Activated CD8-positive, alpha-beta memory T cell treated with anti-CD3 and anti-CD28 coated beads for 1 hour (primary cell): Measurements from ENCODE around the gene NBDY.
"Not testable (repeated sequence)": the region's sequence is repeated elsewhere in the genome, so short reads cannot be mapped to it uniquely, and the experiment has no call there.

Source experiments
- DNase-seq, 2 donors: peaks; one replicate each; pipeline ENCODE4 v3.0.0-alpha.2; 2020; ENCODE audit warnings: low read depth in 1 of 2; ENCODE audit errors: extremely low read depth in 1 of 2

NBDY gene

GRCh38 chrX:56729152-56729850, at the start of gene NBDY:
Gene NBDY, plus strand, starts transcription at chrX:56729243. Its CDS starts 111 bp downstream, at chrX:56729354.
- DNase-seq, result no peak

GRCh38 chrX:56704530-56704929, 24.5 kb upstream of the NBDY start:
- not testable (repeated sequence) for DNase-seq

- DNase-seq, result no peak
These were observed 2.4 kb upstream of the NBDY start for GRCh38 chrX:56726605-56727004.

GRCh38 chrX:56727531-56727930, 1.5 kb upstream of the NBDY start:
- DNase-seq, result no peak

- no peak for DNase-seq
These were observed 722 bp upstream of the NBDY start for GRCh38 chrX:56728321-56728720.

- no peak for DNase-seq
These were observed 291 bp upstream of the NBDY start for GRCh38 chrX:56728752-56729151.

- DNase-seq, result peak; percentile 20 to 22
These were observed 4.5 kb downstream of the NBDY start for GRCh38 chrX:56733459-56734046.

GRCh38 chrX:56736219-56736618, 7.2 kb downstream of the NBDY start:
- no peak for DNase-seq

- DNase-seq, result no peak
These were observed 9.6 kb downstream of the NBDY start for GRCh38 chrX:56738670-56739069.

- DNase-seq, result no peak
These were observed 16.0 kb downstream of the NBDY start for GRCh38 chrX:56744996-56745395.

- DNase-seq, result no peak
These were observed 18.0 kb downstream of the NBDY start for GRCh38 chrX:56746996-56747395.

GRCh38 chrX:56751071-56751470, 22.0 kb downstream of the NBDY start:
- no peak for DNase-seq

GRCh38 chrX:56757327-56757726, 28.3 kb downstream of the NBDY start:
- DNase-seq, result no peak

GRCh38 chrX:56758456-56758855, 29.4 kb downstream of the NBDY start:
- no peak for DNase-seq

- no peak for DNase-seq
These were observed 30.8 kb downstream of the NBDY start for GRCh38 chrX:56759736-56760409.

- DNase-seq, result not testable (repeated sequence)
These were observed 31.5 kb downstream of the NBDY start for GRCh38 chrX:56760410-56761124.

GRCh38 chrX:56761167-56761566, 32.1 kb downstream of the NBDY start:
- no peak for DNase-seq

GRCh38 chrX:56762220-56762619, 33.2 kb downstream of the NBDY start:
- DNase-seq, result no peak

- DNase-seq, result no peak
These were observed 33.9 kb downstream of the NBDY start for GRCh38 chrX:56762707-56763555.

- peak in 1 of 2 donors; percentile 64 for DNase-seq
These were observed 34.6 kb downstream of the NBDY start for GRCh38 chrX:56763556-56764152.
